GM19351 (cell line): Measurements from ENCODE around the gene MTG2.

ENCODE experiments used
- ATAC-seq: cut with Tn5 transposase; IDR thresholded peaks from one replicate; pipeline ENCODE4 v1.9.1; 2021; ENCODE audit warnings: mild to moderate bottlenecking, moderate library complexity; ENCODE audit not compliant: unreplicated experiment

The MTG2 gene

GRCh38 chr20:62230696-62231095, 47.9 kb downstream of the MTG2 start:
- no peak for ATAC-seq

GRCh38 chr20:62231292-62231691, 48.5 kb downstream of the MTG2 start:
- no peak for ATAC-seq

GRCh38 chr20:62232194-62232593, 49.4 kb downstream of the MTG2 start:
- no peak for ATAC-seq

GRCh38 chr20:62232770-62233645, 50.2 kb downstream of the MTG2 start:
- ATAC-seq: no peak

- no peak for ATAC-seq
Observed at GRCh38 chr20:62233684-62234083, 50.9 kb downstream of the MTG2 start.

- no peak for ATAC-seq
Observed at GRCh38 chr20:62234339-62234738, 51.5 kb downstream of the MTG2 start.

- ATAC-seq: no peak
Observed at GRCh38 chr20:62235001-62235776, 52.4 kb downstream of the MTG2 start.

GRCh38 chr20:62235777-62236157, 52.9 kb downstream of the MTG2 start:
- ATAC-seq: no peak

- no peak for ATAC-seq
Observed at GRCh38 chr20:62236200-62236599, 53.4 kb downstream of the MTG2 start.

- no peak for ATAC-seq
Observed at GRCh38 chr20:62236766-62237513, 54.1 kb downstream of the MTG2 start.

GRCh38 chr20:62237514-62237800, 54.6 kb downstream of the MTG2 start:
- ATAC-seq: no peak

GRCh38 chr20:62237801-62238568, 55.2 kb downstream of the MTG2 start, which contains the start of gene OSBPL2:
Gene OSBPL2 (plus strand): TSS chr20:62238521. CDS start chr20:62256185, 17,664 bp downstream.
- peak; percentile 96 for ATAC-seq

GRCh38 chr20:62238569-62239277, 55.9 kb downstream of the MTG2 start:
- ATAC-seq: peak; percentile 1

- ATAC-seq: no peak
Observed at GRCh38 chr20:62239278-62239879, 56.6 kb downstream of the MTG2 start.

- no peak for ATAC-seq
Observed at GRCh38 chr20:62240020-62240685, 57.3 kb downstream of the MTG2 start.

- no peak for ATAC-seq
Observed at GRCh38 chr20:62241506-62241905, 58.7 kb downstream of the MTG2 start.

GRCh38 chr20:62242176-62242575, 59.3 kb downstream of the MTG2 start:
- ATAC-seq: no peak

GRCh38 chr20:62243106-62243505, 60.3 kb downstream of the MTG2 start:
- ATAC-seq: no peak

GRCh38 chr20:62243906-62244515, 61.2 kb downstream of the MTG2 start:
- ATAC-seq: no peak
